GM12873 (cell line): Measurements from ENCODE around the gene CAMTA1.

Source experiments
- CTCF ChIP-seq: IDR thresholded peaks from 2 replicates; pipeline ENCODE4 v1.5.1; 2012; ENCODE audit warnings: low read depth, mild to moderate bottlenecking, moderate library complexity, low read length, control low read depth; ENCODE audit not compliant: insufficient read depth; ENCODE audit errors: missing control alignments

The CAMTA1 gene

GRCh38 chr1:6984536-6984935, 199.3 kb downstream of the CAMTA1 start:
- no peak for TF ChIP-seq CTCF

GRCh38 chr1:6984986-6985385, 199.7 kb downstream of the CAMTA1 start:
- no peak for TF ChIP-seq CTCF

- TF ChIP-seq CTCF, result no peak
Measured at GRCh38 chr1:6985549-6986276, 200.5 kb downstream of the CAMTA1 start.

- TF ChIP-seq CTCF, result no peak
Measured at GRCh38 chr1:6986281-6986680, 201.0 kb downstream of the CAMTA1 start.

GRCh38 chr1:6987940-6988339, 202.7 kb downstream of the CAMTA1 start:
- peak; percentile 19 for TF ChIP-seq CTCF

- TF ChIP-seq CTCF, result no peak
Measured at GRCh38 chr1:6988796-6989195, 203.5 kb downstream of the CAMTA1 start.

GRCh38 chr1:6989212-6990159, 204.2 kb downstream of the CAMTA1 start:
- no peak for TF ChIP-seq CTCF
